HG03103 (cell line): ENCODE data around the gene PYGL.

Source experiments
- ATAC-seq: cut with Tn5 transposase; IDR thresholded peaks from one replicate; pipeline ENCODE4 v1.9.1; 2021; ENCODE audit warnings: low read depth; ENCODE audit not compliant: unreplicated experiment

PYGL gene

DNA sequence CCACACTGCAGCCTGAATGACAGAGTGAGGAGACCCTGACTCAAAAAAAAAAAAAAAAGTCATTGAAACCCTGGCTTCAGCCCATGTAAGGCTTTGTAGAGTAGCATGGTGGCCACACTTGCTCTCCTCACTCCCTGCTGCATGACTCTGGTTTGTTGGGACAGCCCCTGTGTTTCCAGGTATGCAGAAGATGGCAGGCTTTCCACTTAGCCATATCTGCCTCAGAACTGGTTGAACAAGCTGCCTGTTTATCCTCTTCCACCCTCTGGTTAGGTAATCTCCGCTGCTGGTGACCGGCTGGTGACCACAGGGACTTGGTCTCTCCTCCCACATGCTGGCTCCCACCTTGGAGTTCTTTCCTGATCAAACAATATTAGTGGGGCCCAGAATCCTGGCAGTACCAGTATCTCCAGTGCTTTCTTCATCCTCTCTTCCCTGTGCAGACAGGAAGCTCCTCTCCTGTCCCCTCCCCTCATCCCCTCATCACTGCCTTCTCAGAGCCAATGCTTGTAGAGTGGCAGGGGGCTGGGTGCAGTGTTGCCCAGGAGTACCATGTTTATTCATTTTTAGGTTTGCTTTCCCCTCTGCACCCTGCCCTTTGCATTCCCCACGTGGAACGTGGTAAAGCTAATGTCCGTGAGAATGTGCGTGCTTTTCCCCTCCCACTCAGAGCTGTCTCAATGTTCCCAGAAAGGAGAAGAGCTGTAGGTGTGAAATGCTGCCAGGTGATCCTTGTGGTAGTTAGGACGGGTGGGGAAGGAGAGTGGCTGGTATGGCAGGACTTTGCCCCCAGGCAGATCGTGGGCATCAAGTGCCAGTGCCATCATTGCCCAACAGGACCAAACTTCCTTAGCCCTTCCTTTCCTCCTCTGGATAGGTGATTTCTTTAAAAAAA is 61.1 kb downstream of the PYGL start:
- no peak for ATAC-seq

- peak; percentile 95 for ATAC-seq
Observed at GRCh38 chr14:50875359-50876070, 68.8 kb downstream of the PYGL start.

DNA sequence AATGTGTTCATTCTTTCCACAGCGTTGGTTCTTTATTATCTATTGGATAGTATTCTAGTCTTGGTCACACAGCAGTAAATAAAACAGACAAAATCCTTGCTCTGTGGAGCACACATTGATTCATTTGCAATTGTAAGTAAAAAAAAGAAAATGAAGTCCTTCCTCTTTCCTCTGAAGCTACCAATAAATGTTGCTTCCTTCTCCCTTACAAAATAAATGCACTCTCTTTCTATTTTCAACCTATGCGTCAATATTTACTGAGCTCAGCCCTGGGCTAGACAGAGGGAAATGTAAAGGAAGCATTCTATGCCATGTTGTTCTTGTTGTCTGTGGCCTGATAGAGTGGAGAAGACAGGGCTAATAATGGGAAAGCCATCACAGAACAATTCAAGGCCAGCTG is 69.5 kb downstream of the PYGL start:
- no peak for ATAC-seq

GRCh38 chr14:50871914-50872732 is 72.2 kb downstream of the PYGL start, which contains the start of gene ABHD12B:
ABHD12B (plus strand) TSS chr14:50872053; CDS start chr14:50872175, 122 bp downstream.
- ATAC-seq, result no peak

DNA sequence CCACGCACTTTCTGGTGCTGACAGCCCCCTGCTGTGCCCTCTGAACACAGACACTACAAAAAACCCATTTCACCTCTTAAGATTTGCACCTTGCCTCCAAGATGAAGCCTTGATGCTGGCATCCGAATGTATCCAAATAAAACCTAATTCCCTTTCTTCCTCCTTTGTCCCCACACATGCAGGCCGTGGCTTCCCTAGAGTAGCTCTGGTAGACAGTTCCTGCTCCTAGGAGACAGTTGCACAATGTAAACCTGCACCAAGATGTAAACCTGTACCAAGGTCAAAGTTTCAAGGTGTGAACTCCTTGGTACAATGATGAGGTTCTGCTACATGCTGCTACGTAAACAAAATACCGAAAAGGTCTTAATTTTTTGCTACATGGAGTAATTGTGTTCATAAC is 73.1 kb downstream of the PYGL start:
- ATAC-seq, result no peak

DNA sequence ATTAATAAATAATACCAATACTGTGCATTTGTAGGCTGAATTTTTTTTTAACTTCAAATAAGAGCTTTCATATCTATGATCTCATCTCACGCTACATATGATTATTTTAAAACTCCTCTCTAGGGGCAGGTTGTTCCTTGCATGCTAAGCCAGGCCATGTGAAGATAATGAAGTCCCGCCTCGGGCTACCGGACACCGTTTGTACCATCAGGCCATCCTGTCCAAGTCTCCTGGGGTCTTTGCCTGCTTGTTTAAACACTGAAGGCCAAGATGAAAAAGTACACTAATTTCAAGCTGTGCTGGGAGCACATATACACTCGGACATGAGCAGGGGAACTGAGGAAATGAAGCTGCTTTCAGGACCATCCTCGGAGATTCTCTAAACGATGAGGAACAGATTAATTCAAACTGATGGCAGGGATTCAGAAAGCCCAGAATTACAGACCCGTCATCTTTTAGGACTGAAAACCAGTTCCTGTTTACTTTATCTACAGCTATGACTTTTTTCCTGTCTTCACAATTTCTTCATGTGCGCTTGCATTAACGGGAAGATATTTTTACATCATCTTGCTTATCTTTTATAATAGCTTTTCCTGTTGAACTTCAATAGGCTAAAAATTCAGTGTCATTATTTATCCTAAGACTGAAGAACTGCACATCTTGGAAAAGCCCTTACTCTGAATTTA is 78.7 kb downstream of the PYGL start:
- no peak for ATAC-seq

DNA sequence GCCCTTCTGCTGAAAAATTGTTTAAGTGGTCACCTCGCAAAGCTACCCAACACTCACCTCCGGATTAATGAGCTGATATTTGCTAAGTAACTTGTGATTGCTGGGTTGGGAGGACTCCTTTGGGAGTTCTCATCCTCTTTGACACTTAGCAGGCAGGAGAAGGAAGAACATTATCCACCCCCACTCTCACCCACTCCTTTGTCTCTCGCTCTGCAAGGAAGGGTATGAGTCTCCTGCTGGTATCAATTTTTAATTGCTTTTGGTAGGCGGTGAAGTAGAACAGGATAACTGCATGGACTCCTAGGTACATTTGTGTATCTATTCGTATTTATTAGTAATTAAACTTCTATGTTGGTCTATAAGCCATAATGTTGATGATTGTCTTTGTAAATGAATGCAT is 79.3 kb downstream of the PYGL start:
- no peak for ATAC-seq

GRCh38 chr14:50864237-50864636 is 80.0 kb downstream of the PYGL start:
- ATAC-seq, result no peak

GRCh38 chr14:50862036-50862570 is 82.2 kb downstream of the PYGL start:
- no peak for ATAC-seq

DNA sequence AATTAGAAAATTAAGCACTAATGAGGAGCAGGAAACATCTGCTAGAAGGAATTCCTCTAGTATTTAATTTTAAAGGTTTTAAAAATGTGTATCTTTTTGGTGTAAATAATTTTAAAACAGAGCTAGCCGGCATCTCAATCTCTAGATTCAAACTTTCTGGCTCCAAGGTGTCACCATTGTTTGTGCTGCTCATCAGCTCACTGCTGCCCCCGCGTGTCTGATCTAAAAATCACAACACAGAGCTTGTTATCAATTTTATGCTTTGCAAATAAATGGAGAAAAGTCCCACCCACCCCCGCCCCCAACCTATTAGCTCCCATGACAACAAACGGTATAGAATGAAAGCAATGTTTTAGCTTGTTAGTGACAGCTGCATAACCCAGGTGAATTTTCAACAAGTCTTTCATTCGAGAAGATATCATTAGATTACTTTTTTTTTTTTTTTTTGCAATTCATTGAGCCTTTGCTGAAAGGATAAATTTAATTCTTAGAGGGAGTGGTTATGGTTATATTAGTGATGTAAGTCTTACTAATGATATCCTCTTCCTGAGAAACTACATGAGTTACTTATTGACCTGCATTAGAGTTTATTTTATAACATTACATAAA is 83.7 kb downstream of the PYGL start:
- no peak for ATAC-seq

DNA sequence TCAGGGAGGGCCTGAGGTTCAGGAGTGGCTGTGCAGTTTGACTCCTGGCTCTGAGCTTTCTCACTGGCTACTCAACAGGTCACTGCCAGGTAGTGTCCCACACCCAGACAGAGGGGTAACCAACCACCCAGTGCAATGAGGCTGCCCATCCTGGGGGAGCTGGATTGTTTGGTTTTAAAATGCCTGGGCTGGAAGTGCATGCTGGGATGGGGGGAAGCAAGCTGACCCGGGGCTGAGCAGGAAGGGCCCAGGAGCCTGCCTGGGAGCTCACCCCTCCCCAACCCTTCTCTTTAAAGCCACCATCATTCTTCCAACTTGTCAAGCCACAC is 85.0 kb downstream of the PYGL start:
- ATAC-seq, result no peak

GRCh38 chr14:50856660-50857059 is 87.6 kb downstream of the PYGL start:
- no peak for ATAC-seq

DNA sequence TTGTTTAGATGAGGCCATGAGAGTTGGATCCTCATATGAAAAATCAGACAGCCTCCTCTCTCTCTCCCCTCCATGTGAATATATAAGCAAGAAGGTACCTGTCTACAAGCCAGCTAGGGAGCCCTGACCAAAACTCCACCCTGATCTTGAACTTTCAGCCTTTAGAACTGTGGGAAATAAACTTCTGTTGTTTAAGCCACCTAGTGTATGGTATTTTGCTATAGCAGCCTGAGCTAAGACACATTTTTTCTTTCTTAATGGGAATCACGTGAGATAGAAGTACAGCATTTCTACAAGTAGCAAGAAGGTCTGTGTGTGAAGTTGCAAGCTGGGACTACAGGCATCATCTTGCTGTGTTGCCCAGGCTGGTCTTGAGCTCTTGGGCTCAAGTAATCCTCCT is 88.7 kb downstream of the PYGL start:
- no peak for ATAC-seq
